Stimulated activated CD4-positive, alpha-beta T cell treated with anti-CD3 and anti-CD28 coated beads, Interleukin-15, amount 100 ng/mL, for 48 hours (primary cell): Measurements from ENCODE around the gene PPME1.

Source experiments
- DNase-seq, 2 donors: peaks; one replicate each; pipeline ENCODE4 v3.0.0-alpha.2; 2020; ENCODE audit warnings: low read depth in 2 of 2

Gene PPME1

GRCh38 chr11:74280494-74280893 is 109.4 kb downstream of the PPME1 start:
- no peak for DNase-seq

GRCh38 chr11:74282421-74282820 is 111.3 kb downstream of the PPME1 start:
- no peak for DNase-seq

GRCh38 chr11:74282914-74283371 is 111.9 kb downstream of the PPME1 start:
- no peak for DNase-seq

- DNase-seq, result no peak
These were observed 112.6 kb downstream of the PPME1 start for GRCh38 chr11:74283580-74284180.

- DNase-seq, result no peak
These were observed 113.4 kb downstream of the PPME1 start for GRCh38 chr11:74284466-74284865.

GRCh38 chr11:74288161-74288560 is 117.1 kb downstream of the PPME1 start:
- peak in 1 of 2 donors; percentile 4 for DNase-seq

GRCh38 chr11:74288911-74289310 is 117.8 kb downstream of the PPME1 start:
- DNase-seq, result no peak

GRCh38 chr11:74297484-74297883 is 126.4 kb downstream of the PPME1 start:
- no peak for DNase-seq

- DNase-seq, result no peak
These were observed 127.9 kb downstream of the PPME1 start for GRCh38 chr11:74299015-74299414.
